ENCODE data around the gene OTOG. TPM values are rescaled to one million over a fixed set of nuclear protein-coding genes. Genes with fewer than 3 reads are reported as not detected.

The OTOG gene
- polyA plus RNA-seq, 1 experiment, result not detected

DNA sequence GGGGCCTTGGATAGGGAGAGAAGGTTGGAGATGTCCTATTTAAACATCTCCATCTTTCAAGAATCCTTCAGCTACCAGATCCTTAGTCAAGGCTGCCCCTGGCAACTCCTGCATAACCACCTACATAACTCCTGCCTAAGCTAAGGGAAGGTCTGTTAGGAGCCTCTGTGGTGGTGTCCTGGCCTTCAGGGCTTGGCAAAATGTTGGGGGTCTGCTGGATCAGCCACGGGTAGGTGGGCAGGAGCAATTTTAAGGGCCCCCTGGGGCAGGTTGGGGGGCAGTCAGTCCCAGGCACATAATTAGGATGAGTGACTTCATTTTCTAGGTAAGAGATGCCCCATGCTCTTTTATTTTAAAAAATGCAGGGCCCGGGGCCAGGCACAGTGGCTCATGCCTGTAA is 28.7 kb upstream of the OTOG start:
- TF ChIP-seq, protein P1, sequence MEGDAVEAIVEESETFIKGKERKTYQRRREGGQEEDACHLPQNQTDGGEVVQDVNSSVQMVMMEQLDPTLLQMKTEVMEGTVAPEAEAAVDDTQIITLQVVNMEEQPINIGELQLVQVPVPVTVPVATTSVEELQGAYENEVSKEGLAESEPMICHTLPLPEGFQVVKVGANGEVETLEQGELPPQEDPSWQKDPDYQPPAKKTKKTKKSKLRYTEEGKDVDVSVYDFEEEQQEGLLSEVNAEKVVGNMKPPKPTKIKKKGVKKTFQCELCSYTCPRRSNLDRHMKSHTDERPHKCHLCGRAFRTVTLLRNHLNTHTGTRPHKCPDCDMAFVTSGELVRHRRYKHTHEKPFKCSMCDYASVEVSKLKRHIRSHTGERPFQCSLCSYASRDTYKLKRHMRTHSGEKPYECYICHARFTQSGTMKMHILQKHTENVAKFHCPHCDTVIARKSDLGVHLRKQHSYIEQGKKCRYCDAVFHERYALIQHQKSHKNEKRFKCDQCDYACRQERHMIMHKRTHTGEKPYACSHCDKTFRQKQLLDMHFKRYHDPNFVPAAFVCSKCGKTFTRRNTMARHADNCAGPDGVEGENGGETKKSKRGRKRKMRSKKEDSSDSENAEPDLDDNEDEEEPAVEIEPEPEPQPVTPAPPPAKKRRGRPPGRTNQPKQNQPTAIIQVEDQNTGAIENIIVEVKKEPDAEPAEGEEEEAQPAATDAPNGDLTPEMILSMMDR (IDR thresholded peaks at IDR 0.05; ENCODE audit: insufficient read depth, low read depth, low read length), result no peak
- ChIA-PET CTCF (interaction anchor here (4.1 to 5.3 kb wide), 2 partner anchors 10 to 13 kb away, joined by 21 to 36 read pairs; no protein-coding TSS in a partner anchor), POLR2A (no interaction called here)
- Histone ChIP-seq H3K36me3 (ENCODE audit: control insufficient read depth, insufficient read depth, low read length) (no peaks in the 10 kb centered on the region), H3K4me3 (ENCODE audit: low read depth, low read length) (no peak overlapping the region), H3K27me3 (ENCODE audit: control insufficient read depth, insufficient read depth, low read length) (peaks cover 8% of the 10 kb centered on the region)
- no peak for DNase-seq (ENCODE audit: low read depth)

DNA sequence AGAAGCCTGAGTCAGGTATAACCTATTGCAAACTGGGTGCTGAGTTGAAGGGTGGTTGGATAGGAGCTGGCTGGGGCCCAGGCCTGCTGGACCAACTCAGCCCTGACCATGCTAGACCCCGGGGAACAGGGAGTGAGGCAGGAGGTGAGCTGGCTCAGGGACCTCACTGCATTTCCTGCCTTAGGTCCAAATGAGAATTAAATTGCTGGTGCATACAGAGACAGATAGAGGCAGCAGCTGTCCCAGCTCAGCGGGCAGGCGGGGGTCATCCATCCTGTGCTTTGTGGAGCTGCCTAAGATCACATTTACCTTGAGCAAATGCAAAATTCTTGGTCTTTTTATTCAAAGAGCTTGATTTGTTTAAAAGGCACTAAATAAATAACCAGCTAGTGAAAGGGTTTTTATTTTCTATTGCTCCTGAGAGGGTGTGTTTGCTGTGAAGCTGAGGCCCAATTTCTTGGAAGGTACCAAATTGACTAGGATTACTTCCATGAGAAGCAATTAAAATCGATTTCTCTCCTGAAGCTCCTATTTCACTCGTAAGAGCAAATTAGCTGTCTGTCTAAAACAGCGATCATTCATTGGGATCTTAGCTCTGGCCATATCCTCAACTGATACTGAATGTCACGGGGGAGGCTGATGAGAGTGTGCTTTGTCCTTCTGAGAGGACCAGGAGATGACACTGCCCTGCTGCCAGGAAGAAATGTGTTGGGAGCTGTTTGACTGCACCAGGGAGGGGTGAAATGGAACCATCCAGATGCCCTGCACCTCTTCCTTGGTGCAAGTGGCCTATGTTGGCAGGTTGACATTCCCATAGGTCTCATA is 27.8 kb upstream of the OTOG start:
- ChIA-PET CTCF (interaction anchor here (0.9 to 5.3 kb wide), 4 partner anchors 9 to 136 kb away, joined by 3 to 36 read pairs (median 16); partner anchors contain the start of gene KCNJ11), POLR2A (no interaction called here)
- TF ChIP-seq, protein P1 (IDR thresholded peaks at IDR 0.05; ENCODE audit: insufficient read depth, low read depth, low read length), result no peak
- H3K36me3 ChIP-seq (ENCODE audit: control insufficient read depth, insufficient read depth, low read length), result no peaks in the 10 kb centered on the region
- H3K4me3 ChIP-seq (ENCODE audit: low read depth, low read length), result no peak overlapping the region
- no peak for DNase-seq (ENCODE audit: low read depth)
- H3K27me3 ChIP-seq (ENCODE audit: control insufficient read depth, insufficient read depth, low read length), result peaks cover 7% of the 10 kb centered on the region

DNA sequence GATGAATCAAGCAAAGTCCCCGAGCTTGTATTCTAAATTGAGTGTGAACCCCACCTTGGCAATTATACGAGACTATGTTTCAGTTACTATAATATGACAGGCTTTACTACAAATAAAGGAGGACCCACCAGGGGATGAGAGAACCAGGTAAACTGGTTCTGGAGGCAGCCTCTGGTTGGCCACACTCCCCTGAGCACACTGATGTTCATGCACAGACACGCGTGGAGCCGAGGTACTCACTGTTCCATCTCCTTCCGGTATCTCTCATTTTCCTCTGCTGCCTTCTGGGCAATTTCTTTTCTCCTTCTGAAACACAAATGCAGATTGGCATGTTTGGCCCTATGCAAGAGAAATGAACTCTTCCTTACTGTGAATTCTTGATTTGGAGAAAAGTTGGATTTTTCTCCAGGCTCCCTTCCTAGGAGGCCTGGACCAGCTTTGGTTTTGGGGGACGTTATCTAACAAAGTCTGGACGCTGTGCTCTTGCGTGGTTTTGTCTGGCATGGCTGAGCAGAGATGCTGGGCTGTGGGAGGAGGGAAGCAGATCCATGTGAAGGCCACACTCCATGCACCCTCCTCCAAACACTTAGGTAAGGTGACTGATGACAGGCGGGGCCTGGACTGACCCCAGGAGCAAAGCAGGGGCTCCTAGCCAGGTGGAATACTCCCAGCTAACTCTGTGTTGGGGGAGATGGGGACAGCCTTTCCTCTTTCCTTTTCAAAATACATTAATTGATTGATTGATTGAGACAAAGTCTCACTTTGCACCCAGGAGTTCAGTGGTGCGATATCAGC is 25.8 kb upstream of the OTOG start:
- no peak for DNase-seq (ENCODE audit: low read depth)
- ChIA-PET CTCF (interaction anchor here (0.6 to 5.3 kb wide), 5 partner anchors 16 to 254 kb away, joined by 3 to 36 read pairs (median 4); no protein-coding TSS in a partner anchor), POLR2A (no interaction called here)
- H3K36me3 ChIP-seq (ENCODE audit: control insufficient read depth, insufficient read depth, low read length), result no peaks in the 10 kb centered on the region
- H3K4me3 ChIP-seq (ENCODE audit: low read depth, low read length), result no peak overlapping the region
- H3K27me3 ChIP-seq (ENCODE audit: control insufficient read depth, insufficient read depth, low read length), result peaks cover 4% of the 10 kb centered on the region
- TF ChIP-seq, protein P1 (IDR thresholded peaks at IDR 0.05; ENCODE audit: insufficient read depth, low read depth, low read length), result no peak

DNA sequence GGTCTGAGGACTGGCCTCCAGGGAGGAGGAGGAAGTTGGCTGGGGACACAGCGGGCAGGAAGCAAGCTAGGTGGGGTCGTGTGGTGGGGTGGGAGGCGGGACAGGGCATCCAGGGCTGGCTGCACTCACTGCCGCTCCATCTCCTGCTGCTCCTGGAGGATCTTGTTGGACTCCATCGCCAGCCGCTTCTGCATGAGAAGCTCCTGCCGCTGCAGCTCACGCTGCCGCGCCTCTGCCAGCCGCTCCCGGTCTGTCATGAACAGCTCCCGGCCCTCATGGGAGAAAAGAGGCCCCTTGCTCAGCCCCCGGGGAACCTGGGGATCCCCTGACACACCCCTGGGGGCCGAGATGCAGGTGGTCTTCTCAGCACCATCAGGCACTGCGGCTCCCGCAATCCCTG is 24.4 kb upstream of the OTOG start:
- H3K4me3 ChIP-seq (ENCODE audit: low read depth, low read length), result no peak overlapping the region
- H3K36me3 ChIP-seq (ENCODE audit: control insufficient read depth, insufficient read depth, low read length), result no peaks in the 10 kb centered on the region
- ChIA-PET POLR2A (no interaction called here), CTCF (interaction anchor here (1.3 to 1.4 kb wide), 2 partner anchors 11 to 18 kb away, joined by 3 read pairs; no protein-coding TSS in a partner anchor)
- DNase-seq (ENCODE audit: low read depth), result no peak
- peaks cover 3% of the 10 kb centered on the region for H3K27me3 ChIP-seq (ENCODE audit: control insufficient read depth, insufficient read depth, low read length)
- TF ChIP-seq, protein P1 (IDR thresholded peaks at IDR 0.05; ENCODE audit: insufficient read depth, low read depth, low read length), result no peak

DNA sequence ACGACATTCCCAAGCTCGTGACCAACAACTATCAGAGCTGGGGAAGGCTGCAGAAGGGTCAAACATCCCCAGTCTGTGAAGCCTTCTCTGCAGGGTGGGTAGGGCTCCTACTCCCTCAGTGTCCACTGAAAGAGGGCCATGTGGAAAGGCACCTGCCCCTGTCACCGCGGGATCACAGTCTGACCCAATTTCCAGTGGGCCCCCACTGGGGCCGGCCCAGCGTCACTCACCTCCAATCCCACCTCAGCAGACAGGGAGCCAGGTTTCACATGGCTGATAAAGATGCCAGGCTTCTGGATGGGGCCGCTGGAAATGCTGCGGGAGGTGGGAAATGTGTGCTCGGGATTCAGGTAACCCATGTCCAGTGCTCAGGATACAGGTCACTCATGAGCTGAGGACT is 22.8 kb upstream of the OTOG start:
- Histone ChIP-seq H3K4me3 (ENCODE audit: low read depth, low read length) (no peak overlapping the region), H3K27me3 (ENCODE audit: control insufficient read depth, insufficient read depth, low read length) (peaks cover 3% of the 10 kb centered on the region; the same call in 1 of the 2 replicates), H3K36me3 (ENCODE audit: control insufficient read depth, insufficient read depth, low read length) (no peaks in the 10 kb centered on the region)
- TF ChIP-seq, protein P1 (IDR thresholded peaks at IDR 0.05; ENCODE audit: insufficient read depth, low read depth, low read length), result no peak
- ChIA-PET CTCF (interaction anchor here (1.6 kb wide), 2 partner anchors 19 to 140 kb away, joined by 4 to 7 read pairs; no protein-coding TSS in a partner anchor), POLR2A (no interaction called here)
- DNase-seq (ENCODE audit: low read depth), result no peak
